SIG-M5 (cell line): ENCODE measurements around the gene NCAN.

Experiments
- DNase-seq: peaks from one replicate; lab custom pipeline; 2025; lab: John Stamatoyannopoulos, UW

Gene NCAN

GRCh38 chr19:19285686-19286085 is 73.9 kb downstream of the NCAN start:
- DNase-seq = no peak

DNA sequence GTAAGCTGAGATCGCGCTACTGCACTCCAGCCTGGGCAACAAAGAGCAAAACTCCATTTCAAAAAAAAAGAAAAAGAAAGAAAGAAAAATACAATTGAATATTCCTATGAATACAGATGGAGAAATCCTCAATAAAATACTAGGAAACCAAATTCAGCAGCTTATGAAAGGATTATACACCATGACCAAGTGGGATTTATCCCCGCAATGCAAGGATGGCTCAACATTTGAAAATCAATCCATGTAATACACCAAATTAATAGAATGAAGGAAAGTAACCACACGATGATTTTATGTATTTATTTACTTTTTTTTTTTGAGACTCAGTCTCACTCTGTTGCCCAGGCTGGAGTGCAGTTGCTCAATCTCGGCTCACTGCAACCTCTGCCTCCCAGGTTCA is 80.8 kb downstream of the NCAN start:
- DNase-seq = no peak

DNA sequence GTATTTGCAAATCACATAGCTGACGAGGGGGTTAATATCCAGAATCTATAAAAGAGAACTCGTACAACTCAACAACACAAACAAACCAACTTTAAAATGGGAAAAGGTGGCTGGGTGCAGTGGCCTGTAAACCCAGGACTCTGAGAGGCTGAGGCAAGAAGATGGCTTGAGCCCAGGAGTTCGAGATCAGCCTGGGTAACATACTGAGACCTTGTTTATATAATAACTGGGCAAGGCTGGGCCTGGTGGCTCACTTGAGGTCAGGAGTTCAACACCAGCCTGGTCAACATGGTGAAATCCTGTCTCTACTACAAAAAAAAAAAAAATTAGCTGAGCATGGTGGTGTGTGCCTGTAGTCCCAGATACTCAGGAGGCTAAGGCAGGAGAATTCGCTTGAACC is 83.2 kb downstream of the NCAN start:
- no peak for DNase-seq

DNA sequence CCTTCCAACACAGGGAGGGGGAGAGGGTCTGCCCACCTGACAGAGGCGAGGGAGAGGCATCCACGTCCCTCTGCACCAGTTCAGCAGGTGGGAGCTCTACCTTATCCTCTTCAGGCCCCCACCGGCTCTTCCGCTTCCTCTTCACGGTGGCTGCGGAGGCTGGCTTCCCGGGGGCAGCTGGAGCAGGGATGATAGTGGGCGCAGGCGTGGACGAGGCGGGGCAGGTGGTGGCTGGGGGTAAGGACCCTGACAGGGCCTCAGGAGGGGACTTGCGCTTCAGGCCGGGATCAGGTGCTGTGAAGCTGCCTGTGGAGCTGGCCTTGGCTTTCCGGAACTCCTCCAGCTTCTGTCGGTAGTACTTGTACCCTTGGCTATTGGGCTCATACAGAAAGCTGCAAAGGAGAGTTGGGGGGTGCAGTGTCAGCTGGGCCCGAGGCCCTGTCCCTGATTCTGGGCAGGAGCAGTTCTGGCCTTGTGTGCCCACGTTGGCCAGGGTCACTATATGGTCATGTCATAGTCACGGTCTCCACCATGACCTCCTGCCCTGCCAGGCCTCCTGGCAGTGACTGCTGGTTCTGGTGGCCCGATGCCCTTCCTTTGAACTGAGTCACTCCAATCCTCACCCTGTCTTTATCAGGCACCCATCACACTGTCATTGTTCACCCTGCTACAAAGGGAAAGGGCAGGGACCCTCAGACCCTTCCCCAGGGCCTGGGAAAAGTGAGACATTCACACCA is 85.4 kb downstream of the NCAN start:
- DNase-seq = no peak

GRCh38 chr19:19297759-19298158 is 86.0 kb downstream of the NCAN start:
- no peak for DNase-seq

DNA sequence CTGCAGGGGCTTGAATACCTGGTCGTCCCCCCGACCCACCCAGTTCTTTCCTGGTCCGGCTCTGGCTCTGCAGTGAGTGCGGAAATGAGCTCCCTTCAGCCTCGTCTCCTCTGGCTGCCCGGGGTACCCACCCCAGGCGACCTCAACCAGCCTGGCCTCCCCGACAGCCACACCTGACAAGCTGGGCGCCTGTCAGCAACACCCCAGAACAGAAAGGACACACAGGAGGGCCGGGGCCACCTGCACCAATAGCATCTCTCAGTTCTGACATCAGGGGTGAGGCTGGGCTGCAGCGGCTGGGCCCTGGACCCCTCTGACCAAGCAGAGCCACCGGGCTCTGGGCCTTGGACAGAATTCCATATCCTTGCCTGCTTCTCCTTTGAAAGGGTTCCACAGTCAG is 88.9 kb downstream of the NCAN start:
- no peak for DNase-seq
